ENCODE results near the gene SEPHS1.
"Not testable (repeated sequence)": the region's sequence is repeated elsewhere in the genome, so short reads cannot be mapped to it uniquely, and the experiment has no call there.

GRCh38 chr10:13282348-13282747, 65.7 kb downstream of the SEPHS1 start:
- TF ChIP-seq CTCF (IDR thresholded peaks at IDR 0.05; ENCODE audit: extremely low read depth in 1 of 2, insufficient read depth in 1 of 2, low read depth in 1 of 2, low read length in 2 of 2); POLR2AphosphoS5 (IDR thresholded peaks at IDR 0.05; ENCODE audit: insufficient read depth, low read depth, low read length); JUN (IDR thresholded peaks at IDR 0.05; ENCODE audit: borderline replicate concordance, insufficient read depth, insufficient read length, low read depth); FOS (IDR thresholded peaks at IDR 0.05; ENCODE audit: borderline replicate concordance, insufficient read depth, low read length); MAX (IDR thresholded peaks at IDR 0.05; ENCODE audit: insufficient read depth, insufficient read length); POLR2A (IDR thresholded peaks at IDR 0.05; ENCODE audit: low read depth, low read length); EZH2 (IDR thresholded peaks at IDR 0.05; ENCODE audit: borderline replicate concordance, low read depth, low read length, severe bottlenecking); GATA2 (IDR thresholded peaks at IDR 0.05; ENCODE audit: insufficient read depth, insufficient read length, low read depth, low read length); MYC (IDR thresholded peaks at IDR 0.05; ENCODE audit: low read depth, low read length): not testable (repeated sequence)

Measured in endothelial cell of umbilical vein (primary cell).